ACHN (cell line): ENCODE measurements around the gene PARG.
"Not testable (repeated sequence)": the region's sequence is repeated elsewhere in the genome, so short reads cannot be mapped to it uniquely, and the experiment has no call there.

ENCODE experiments used
- DNase-seq: peaks from one replicate; pipeline ENCODE4 v3.0.0-alpha.2; 2015
- in situ Hi-C: cut with HindIII; loops from 2 replicates; pipeline ENCODE4 v1.10.0; 2017; ENCODE audit warnings: low sequenced_read_pairs, low pct_ligation_motif_present, low pct_unique_long_range_greater_than_20kb

Gene PARG

GRCh38 chr10:49941447-49942338 is at the start of gene PARG, which contains the start of gene TIMM23B:
Gene PARG, minus strand, starts transcription at chr10:49942027. Its CDS starts 302 bp downstream, at chr10:49941725.
Gene TIMM23B, plus strand, starts transcription at chr10:49942053. Its CDS starts 142 bp downstream, at chr10:49942195.
- in situ Hi-C loops: not testable (repeated sequence)
- DNase-seq: peak; percentile 90

DNA sequence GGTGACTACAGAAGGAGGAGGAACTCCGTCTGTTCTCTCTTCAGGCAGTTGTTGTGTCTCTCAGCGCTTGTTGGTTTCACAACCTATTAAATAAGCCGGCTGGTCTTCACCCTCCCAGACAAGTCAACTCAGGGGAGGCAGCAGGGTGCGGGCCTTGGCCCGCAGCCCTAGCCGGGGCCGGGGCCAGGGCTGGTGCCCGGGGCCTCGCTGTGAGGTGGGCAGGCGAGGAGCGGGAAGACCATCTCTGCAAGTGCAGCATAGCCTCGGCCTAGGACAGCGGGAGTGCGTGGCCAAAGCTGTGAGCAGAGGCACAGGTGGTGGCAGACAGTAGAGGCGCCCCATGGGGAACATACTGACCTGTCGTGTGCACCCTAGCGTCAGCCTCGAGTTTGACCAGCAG is 46.5 kb upstream of the PARG start, which contains the start of gene AGAP6:
TSS of gene AGAP6 (plus strand) at position 31 of the 400 bp plus-strand sequence. CDS start at position 341, 310 bp downstream.
- in situ Hi-C loops, DNase-seq: not testable (repeated sequence)

GRCh38 chr10:49987207-49987606 is 45.4 kb upstream of the PARG start:
- in situ Hi-C loops, DNase-seq: not testable (repeated sequence)

DNA sequence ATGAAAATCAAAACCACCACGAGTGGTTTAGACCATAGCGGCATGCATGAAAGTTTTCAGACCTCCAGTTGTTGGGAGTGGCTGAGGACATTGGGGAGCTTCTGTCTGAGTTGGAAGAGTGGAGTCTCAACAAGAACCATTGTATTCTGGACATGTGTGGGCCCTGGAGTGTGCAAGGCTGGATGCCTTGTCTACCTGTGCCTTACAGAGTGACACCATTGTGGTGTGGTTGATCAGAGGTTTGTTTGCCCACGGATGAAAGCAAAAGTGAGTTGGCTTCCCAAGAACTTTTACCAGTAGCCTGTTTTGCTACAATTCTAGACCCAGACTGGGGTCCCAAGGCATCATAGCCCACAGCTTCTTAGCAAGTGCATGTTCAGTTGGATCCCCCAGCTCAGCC is 35.9 kb upstream of the PARG start:
- DNase-seq, in situ Hi-C loops: not testable (repeated sequence)

DNA sequence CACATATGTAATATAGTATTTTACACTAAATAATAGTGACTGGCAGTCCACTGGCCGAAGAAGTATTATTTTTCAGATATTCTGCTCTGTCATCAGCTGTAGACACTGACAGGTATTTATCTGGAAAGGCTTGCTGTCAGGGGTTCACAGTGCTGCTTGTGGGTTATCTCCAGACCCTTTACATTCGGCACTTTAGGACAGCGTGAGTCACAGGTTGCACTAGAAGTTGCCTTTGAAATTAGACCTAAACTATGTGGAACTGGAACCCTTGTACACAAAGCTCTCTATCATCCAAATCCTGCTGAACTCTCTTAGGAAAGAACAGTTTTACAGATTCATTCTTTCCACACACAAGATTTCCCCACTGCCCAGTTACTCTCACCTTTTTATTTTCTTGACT is 30.3 kb upstream of the PARG start:
- in situ Hi-C loops, DNase-seq: not testable (repeated sequence)

- not testable (repeated sequence) for DNase-seq
Observed at GRCh38 chr10:49971466-49971865, 29.6 kb upstream of the PARG start.

DNA sequence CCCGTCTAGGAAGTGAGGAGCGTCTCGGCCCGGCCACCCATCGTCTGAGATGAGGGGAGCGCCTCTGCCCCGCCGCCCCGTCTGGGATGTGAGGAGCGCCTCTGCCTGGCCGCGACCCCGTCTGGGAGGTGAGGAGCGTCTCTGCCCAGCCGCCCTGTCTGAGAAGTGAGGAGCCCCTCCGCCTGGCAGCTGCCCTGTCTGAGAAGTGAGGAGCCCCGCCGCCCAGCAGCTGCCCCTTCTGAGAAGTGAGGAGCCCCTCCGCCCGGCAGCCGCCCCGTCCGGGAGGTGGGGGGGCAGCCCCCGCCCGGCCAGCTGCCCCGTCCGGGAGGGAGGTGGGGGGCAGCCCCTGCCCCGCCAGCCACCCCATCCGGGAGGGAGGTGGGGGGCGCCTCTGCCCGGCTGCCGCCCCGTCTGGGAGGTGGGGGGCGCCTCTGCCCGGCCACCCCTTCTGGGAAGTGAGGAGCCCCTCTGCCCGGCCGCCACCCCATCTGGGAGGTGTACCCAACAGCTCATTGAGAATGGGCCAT is 28.6 kb upstream of the PARG start:
- in situ Hi-C loops, DNase-seq: not testable (repeated sequence)

More at GRCh38 chr10:49971466-49971865, 29.6 kb upstream of the PARG start:
- in situ Hi-C loops: not testable (repeated sequence)

GRCh38 chr10:49953122-49953521 is 11.3 kb upstream of the PARG start:
- in situ Hi-C loops, DNase-seq: not testable (repeated sequence)

DNA sequence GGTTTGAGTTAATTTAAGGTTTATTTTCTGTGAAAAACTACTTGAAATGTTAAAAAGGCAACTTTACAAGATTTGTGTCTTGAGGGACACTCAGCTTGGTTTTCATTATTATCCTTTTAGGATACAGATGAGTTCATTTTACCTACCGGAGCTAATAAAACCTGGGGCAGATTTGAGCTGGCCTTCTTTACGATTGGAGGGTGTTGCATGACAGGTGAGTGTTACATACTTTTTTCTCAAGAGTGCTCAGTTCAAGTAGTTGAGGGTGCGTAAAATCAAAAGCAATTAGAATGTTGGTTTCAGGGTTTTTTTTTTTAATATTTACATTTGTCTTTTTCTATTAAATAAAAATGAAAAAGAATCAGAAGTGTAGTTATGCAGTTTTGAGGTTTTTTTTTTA is 10.2 kb upstream of the PARG start:
- in situ Hi-C loops, DNase-seq: not testable (repeated sequence)

GRCh38 chr10:49948737-49949136 is 6.9 kb upstream of the PARG start:
- DNase-seq, in situ Hi-C loops: not testable (repeated sequence)

DNA sequence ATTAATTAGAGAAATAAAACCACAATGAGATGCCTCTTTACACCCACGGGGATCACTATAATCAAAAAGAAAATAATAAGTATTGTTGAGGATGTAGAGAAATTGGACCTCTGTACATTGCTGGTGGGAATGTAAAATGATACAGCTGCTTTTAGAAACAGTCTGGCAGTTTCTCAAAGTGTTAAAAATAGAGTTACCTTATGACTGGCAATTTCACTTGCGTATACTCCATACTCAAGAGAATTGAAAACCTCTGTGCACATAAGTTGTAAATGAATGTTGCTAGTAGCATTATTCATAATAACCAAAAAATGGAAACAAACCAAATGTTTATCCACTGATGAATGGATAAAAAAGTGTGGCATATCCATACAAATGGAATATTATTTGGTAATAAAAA is 6.3 kb upstream of the PARG start:
- DNase-seq, in situ Hi-C loops: not testable (repeated sequence)

GRCh38 chr10:49943607-49944006 is 1.8 kb upstream of the PARG start:
- DNase-seq: not testable (repeated sequence)

GRCh38 chr10:49942339-49942705 is 495 bp upstream of the PARG start:
- DNase-seq: peak; percentile 19
- in situ Hi-C loops: not testable (repeated sequence)

More at GRCh38 chr10:49943607-49944006, 1.8 kb upstream of the PARG start:
- in situ Hi-C loops: not testable (repeated sequence)

DNA sequence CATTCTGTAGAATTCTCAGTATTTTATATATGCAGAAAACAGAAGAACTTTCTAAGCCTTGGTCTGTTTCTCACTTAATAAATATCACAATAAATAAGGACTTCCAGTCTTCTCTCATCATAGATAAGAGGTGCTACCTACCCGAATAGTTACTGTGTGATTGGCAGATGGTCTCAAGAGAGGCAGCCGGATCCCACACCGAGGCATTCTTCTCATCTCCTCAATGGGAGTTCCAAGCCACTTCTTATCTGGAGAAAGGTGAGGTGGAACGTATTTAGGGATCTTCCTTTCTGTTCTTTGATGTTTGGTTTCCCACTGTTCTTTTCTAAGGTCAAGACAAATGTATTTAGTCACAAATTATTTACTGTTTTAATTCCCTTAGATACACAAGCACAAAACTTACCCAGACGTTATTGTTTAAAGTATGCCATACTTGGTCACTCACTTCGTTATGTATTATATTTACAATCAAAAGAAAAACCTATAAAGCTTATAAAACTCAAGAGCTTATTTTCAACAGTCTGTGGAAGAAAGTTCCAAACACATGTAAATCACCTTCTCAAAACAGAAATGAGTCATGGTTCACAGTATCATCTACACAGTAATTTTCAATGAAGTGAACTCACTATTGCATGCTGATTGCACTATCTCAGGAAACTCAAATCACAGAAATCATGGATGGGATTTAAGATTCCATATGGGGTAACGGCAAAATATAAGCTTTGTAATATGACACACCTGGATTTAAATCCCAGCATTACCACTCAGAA is 9.7 kb downstream of the PARG start:
- in situ Hi-C loops, DNase-seq: not testable (repeated sequence)

- DNase-seq, in situ Hi-C loops: not testable (repeated sequence)
Observed at GRCh38 chr10:49931276-49931675, 10.6 kb downstream of the PARG start.

GRCh38 chr10:49923572-49923971 is 18.3 kb downstream of the PARG start:
- in situ Hi-C loops, DNase-seq: not testable (repeated sequence)

- in situ Hi-C loops, DNase-seq: not testable (repeated sequence)
Observed at GRCh38 chr10:49922041-49922440, 19.8 kb downstream of the PARG start.

DNA sequence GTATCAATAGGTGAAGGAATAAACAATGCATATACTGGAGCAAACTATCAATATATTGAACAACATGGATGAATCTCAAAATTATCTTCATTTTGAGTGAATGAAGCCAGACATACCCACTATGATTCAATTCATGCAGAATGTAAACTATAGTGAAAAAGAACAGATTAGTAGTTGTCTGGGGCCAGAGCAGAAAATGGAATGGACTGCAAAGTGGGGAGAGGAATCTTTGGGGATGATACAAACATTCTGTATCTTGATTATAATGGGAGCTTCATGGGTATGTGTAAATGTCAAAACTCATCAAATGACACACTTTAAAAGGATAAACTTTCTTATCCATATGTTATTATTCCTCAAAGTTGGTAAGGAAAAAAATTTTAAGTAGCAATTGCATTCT is 23.9 kb downstream of the PARG start:
- DNase-seq, in situ Hi-C loops: not testable (repeated sequence)

DNA sequence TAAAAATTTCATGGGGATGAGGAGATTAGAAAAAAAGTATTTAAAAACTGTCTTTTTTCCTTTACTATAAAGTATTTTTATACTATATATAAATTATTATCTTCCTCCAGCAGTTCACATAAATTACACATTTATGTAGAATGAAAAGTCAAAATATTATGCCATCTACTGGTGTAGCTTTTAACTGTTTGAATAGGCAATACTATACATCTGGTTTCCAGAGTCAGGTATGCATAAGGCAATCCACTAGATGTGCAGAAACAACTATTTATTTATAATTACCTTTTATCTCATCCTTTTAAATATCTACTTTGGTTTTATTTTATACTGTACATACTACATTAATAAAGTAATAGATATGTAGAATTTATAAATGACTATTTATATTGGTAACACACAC is 25.4 kb downstream of the PARG start:
- DNase-seq, in situ Hi-C loops: not testable (repeated sequence)
